ENCODE data around the gene ZNF174. TPM values are rescaled to one million over a fixed set of nuclear protein-coding genes. Genes with fewer than 3 reads are reported as not detected.

ZNF174 gene
- total RNA-seq, 1 experiment from 2014 or later = 10.8 TPM

DNA sequence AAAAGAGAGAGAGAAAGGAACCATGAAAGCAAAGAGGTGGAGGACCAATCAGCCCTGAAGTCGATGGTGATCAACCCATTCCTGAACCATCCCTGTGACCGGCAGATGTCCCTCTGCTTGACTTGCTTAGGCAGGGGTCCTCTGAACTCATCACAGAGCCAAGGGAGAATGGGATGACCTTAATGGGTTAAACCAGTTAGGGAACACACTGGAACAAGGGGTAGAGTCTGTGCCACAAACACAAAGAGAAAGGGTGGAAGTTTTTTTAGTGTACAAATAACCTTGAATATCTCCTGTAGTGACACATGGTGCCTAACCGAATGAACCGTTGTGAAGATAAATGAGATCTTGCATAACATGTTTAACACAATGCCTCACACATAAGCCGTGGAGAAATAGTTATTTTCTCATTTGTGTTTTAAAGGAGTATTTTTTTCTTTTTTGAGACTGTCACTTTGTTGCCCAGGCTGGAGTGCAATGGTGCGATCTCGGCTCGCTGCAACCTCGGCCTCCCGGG, 53.7 kb downstream of the ZNF174 start:
- H2AFZ ChIP-seq (ENCODE audit: low read length) = no peak overlapping the region
- TF ChIP-seq, protein P1, sequence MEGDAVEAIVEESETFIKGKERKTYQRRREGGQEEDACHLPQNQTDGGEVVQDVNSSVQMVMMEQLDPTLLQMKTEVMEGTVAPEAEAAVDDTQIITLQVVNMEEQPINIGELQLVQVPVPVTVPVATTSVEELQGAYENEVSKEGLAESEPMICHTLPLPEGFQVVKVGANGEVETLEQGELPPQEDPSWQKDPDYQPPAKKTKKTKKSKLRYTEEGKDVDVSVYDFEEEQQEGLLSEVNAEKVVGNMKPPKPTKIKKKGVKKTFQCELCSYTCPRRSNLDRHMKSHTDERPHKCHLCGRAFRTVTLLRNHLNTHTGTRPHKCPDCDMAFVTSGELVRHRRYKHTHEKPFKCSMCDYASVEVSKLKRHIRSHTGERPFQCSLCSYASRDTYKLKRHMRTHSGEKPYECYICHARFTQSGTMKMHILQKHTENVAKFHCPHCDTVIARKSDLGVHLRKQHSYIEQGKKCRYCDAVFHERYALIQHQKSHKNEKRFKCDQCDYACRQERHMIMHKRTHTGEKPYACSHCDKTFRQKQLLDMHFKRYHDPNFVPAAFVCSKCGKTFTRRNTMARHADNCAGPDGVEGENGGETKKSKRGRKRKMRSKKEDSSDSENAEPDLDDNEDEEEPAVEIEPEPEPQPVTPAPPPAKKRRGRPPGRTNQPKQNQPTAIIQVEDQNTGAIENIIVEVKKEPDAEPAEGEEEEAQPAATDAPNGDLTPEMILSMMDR (conservative IDR thresholded peaks at IDR 0.05) = no peak
- no peak overlapping the region for H3K56ac ChIP-seq (ENCODE audit: insufficient read length, low read depth, low read length)
- H3K18ac ChIP-seq (ENCODE audit: insufficient read length, low read depth, low read length) = no peak overlapping the region
- Mint-ChIP-seq H3K4me3 (no peak overlapping the region), H3K36me3 (ENCODE audit: insufficient read depth in 1 of 3, low read depth in 3 of 3) (peaks cover 5 to 12% (median 6%) of the 10 kb centered on the region in 3 experiments; a peak in 6 of 7 replicates), H3K27me3 (ENCODE audit: low read depth) (no peaks in the 10 kb centered on the region), H3K4me1 (peaks cover 17 to 18% of the 10 kb centered on the region in 2 experiments), H3K27ac (no peak overlapping the region), H3K9me3 (peaks cover 2 to 5% of the 10 kb centered on the region in 2 experiments; a peak in 4 of 5 replicates)
- no peak overlapping the region for H3K4me2 ChIP-seq (ENCODE audit: insufficient read depth, insufficient read length, low read length)
- no peak overlapping the region for H2BK20ac ChIP-seq (ENCODE audit: low read depth, low read length, poor library complexity, severe bottlenecking)
- H2BK12ac ChIP-seq (ENCODE audit: insufficient read length, low read depth, low read length) = no peak overlapping the region
- H2BK15ac ChIP-seq (ENCODE audit: low read depth, low read length) = no peak overlapping the region
- peaks cover 8% of the 10 kb centered on the region for H3K23me2 ChIP-seq (ENCODE audit: insufficient read length, low read depth, low read length, poor library complexity, severe bottlenecking)
- H3K27ac ChIP-seq (ENCODE audit: insufficient read length, low read depth, low read length) = no peak overlapping the region
- H3K9ac ChIP-seq (ENCODE audit: extremely low read depth, insufficient read length, low read length) = no peak overlapping the region
- peaks cover 6% of the 10 kb centered on the region; the same call in 1 of the 2 replicates for H3K4me1 ChIP-seq (ENCODE audit: insufficient read depth, low read length)
- H4K20me1 ChIP-seq (ENCODE audit: control insufficient read depth, insufficient read depth, insufficient read length) = no peaks in the 10 kb centered on the region
- no peak for DNase-seq
- peaks cover 5% of the 10 kb centered on the region; the same call in 1 of the 2 replicates for H3K79me2 ChIP-seq (ENCODE audit: insufficient read depth, low read length)
- H2BK5ac ChIP-seq (ENCODE audit: insufficient read length, low read length) = no peak overlapping the region
- H3K14ac ChIP-seq (ENCODE audit: insufficient read depth, low read length) = no peak overlapping the region
- H3T11ph ChIP-seq (ENCODE audit: low read length) = no peak overlapping the region
- H4K8ac ChIP-seq (replicated peaks; ENCODE audit: insufficient read length, low read depth, low read length) = no peak overlapping the region
- H4K5ac ChIP-seq (ENCODE audit: insufficient read length, low read depth, low read length) = no peak overlapping the region
- no peaks in the 10 kb centered on the region for H3K27me3 ChIP-seq (ENCODE audit: insufficient read depth, low read length)
- no peaks in the 10 kb centered on the region for H3K9me3 ChIP-seq (ENCODE audit: control insufficient read depth, low read depth, low read length)
- H3K4ac ChIP-seq (ENCODE audit: low read depth, low read length) = no peak overlapping the region
- no peak overlapping the region for H2BK120ac ChIP-seq (ENCODE audit: low read depth, low read length, poor library complexity, severe bottlenecking)
- no peak overlapping the region for H3K23ac ChIP-seq (ENCODE audit: insufficient read length, low read depth, low read length)
- H3K79me1 ChIP-seq (ENCODE audit: insufficient read depth, low read depth, low read length, poor library complexity, severe bottlenecking) = peaks cover 4% of the 10 kb centered on the region
- no peak overlapping the region for H4K91ac ChIP-seq (ENCODE audit: insufficient read length, low read depth, low read length)
- WGBS (ENCODE audit: extremely low coverage, insufficient read length, low lambda C conversion rate) = no CpG with 5 or more reads among the region's 10 CpGs
- no peak overlapping the region for H2AK5ac ChIP-seq (ENCODE audit: insufficient read length, low read length)
